Calu3 (cell line): ENCODE measurements around the gene NR5A1. TPM values are rescaled to one million over a fixed set of nuclear protein-coding genes. Genes with fewer than 3 reads are reported as not detected.

ENCODE experiments used
- BruUV-seq: library from RNA; stranded (reverse); fragments of 400-500 nt; replicated peaks from 2 replicates; lab custom pipeline; 2021; lab: Mats Ljungman, UMichigan
- CTCF ChIA-PET: fragments of 300-600 bp; sonication (Branson Sonifier 250); formaldehyde crosslinking; loops from one replicate; lab custom pipeline; 2022; ENCODE audit warnings: antibody characterized with exemption; lab: Charles Lee
- DNase-seq: peaks from one replicate; pipeline ENCODE4 v3.0.0; 2022
- H3K27ac Mint-ChIP-seq: one replicate; pipeline ENCODE4 v1.8.0; 2022; ENCODE audit warnings: mixed read lengths; ENCODE audit not compliant: unreplicated experiment
- H3K27me3 Mint-ChIP-seq: one replicate; pipeline ENCODE4 v1.8.0; 2022; ENCODE audit warnings: mixed read lengths; ENCODE audit not compliant: unreplicated experiment
- H3K36me3 Mint-ChIP-seq: one replicate; pipeline ENCODE4 v1.8.0; 2022; ENCODE audit warnings: mild to moderate bottlenecking, moderate library complexity, mixed read lengths; ENCODE audit not compliant: insufficient read depth, unreplicated experiment
- H3K4me1 Mint-ChIP-seq: one replicate; pipeline ENCODE4 v1.8.0; 2022; ENCODE audit warnings: mild to moderate bottlenecking, low read depth, mixed read lengths; ENCODE audit not compliant: unreplicated experiment
- H3K4me3 Mint-ChIP-seq: one replicate; pipeline ENCODE4 v1.8.0; 2022; ENCODE audit warnings: mild to moderate bottlenecking, low read depth, moderate library complexity, mixed read lengths; ENCODE audit not compliant: unreplicated experiment
- H3K9me3 Mint-ChIP-seq: one replicate; pipeline ENCODE4 v1.8.0; 2022; ENCODE audit warnings: low read depth, mixed read lengths; ENCODE audit not compliant: unreplicated experiment
- intact Hi-C: fragments of 100-400 bp; cut with micrococcal nuclease; formaldehyde crosslinking; loops from one replicate; pipeline ENCODE4 v1.10.0; 2022; ENCODE audit not compliant: unreplicated experiment
- total RNA-seq: library from RNA; stranded (reverse); gene quantifications from 2 replicates; pipeline ENCODE4 v1.2.3, GENCODE V29; 2022
- TF ChIP-seq, protein P1 (sequence below): fragments of 200-600 bp; IDR thresholded peaks from one replicate; pipeline ENCODE4 v1.8.0; 2022; ENCODE audit warnings: antibody characterized with exemption; ENCODE audit not compliant: unreplicated experiment

Gene NR5A1
- total RNA-seq, 1 experiment from 2014 or later: not detected

DNA sequence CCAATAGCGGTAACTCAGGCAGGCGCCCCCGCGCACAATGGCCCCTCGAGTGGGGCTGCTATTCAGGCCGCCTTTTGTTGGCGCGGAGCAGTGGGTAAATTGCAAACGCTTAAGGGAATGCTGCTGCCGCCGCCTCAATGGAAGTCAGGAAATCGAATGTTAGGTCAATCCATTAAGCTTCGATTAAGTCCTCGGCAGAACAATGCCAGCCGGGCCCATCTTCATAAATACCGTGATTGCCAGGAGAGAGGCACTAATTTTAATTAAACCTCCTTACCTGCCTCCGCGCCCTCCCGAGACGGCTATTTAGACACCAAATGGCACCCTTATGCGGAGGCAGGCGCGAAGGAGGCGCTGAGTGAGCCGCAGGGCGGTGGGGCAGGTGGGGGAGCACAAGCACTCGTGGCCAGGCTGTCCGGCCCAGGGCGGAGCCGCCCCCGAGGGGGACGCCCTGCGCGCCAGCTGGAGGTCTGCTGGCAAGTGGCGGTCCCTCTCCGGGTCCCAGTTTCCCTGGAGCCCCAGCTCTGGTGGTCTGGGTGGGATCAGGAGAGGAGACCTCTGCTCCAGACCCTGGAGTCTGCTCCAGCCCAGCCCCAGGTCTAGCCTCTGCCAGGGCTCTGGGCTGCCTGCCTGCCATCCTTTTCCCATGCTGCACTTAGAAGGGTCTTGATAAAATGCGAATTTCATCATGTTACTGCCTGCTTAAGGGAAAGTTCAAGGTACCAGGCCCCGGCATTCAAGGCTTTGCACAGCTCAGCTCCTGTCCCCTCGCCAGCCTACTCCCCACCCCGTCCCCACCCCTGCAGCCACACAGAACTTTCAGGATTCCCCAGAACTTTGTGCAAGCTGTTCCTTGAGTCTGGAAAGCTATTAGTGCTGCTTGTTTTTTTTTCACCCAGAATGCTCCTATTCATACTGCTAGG is 19.7 kb downstream of the NR5A1 start:
- TF ChIP-seq, protein P1, sequence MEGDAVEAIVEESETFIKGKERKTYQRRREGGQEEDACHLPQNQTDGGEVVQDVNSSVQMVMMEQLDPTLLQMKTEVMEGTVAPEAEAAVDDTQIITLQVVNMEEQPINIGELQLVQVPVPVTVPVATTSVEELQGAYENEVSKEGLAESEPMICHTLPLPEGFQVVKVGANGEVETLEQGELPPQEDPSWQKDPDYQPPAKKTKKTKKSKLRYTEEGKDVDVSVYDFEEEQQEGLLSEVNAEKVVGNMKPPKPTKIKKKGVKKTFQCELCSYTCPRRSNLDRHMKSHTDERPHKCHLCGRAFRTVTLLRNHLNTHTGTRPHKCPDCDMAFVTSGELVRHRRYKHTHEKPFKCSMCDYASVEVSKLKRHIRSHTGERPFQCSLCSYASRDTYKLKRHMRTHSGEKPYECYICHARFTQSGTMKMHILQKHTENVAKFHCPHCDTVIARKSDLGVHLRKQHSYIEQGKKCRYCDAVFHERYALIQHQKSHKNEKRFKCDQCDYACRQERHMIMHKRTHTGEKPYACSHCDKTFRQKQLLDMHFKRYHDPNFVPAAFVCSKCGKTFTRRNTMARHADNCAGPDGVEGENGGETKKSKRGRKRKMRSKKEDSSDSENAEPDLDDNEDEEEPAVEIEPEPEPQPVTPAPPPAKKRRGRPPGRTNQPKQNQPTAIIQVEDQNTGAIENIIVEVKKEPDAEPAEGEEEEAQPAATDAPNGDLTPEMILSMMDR: no peak
- peaks cover 3% of the 10 kb centered on the region for H3K36me3 Mint-ChIP-seq
- H3K27ac Mint-ChIP-seq: no peak overlapping the region
- BruUV-seq: no TSS peak
- no peaks in the 10 kb centered on the region for H3K4me1 Mint-ChIP-seq
- H3K4me3 Mint-ChIP-seq: no peak overlapping the region
- H3K27me3 Mint-ChIP-seq: peaks cover 72% of the 10 kb centered on the region
- H3K9me3 Mint-ChIP-seq: no peaks in the 10 kb centered on the region
- no peak for DNase-seq
- intact Hi-C loops: no loop called here
- CTCF ChIA-PET: no interaction called here

DNA sequence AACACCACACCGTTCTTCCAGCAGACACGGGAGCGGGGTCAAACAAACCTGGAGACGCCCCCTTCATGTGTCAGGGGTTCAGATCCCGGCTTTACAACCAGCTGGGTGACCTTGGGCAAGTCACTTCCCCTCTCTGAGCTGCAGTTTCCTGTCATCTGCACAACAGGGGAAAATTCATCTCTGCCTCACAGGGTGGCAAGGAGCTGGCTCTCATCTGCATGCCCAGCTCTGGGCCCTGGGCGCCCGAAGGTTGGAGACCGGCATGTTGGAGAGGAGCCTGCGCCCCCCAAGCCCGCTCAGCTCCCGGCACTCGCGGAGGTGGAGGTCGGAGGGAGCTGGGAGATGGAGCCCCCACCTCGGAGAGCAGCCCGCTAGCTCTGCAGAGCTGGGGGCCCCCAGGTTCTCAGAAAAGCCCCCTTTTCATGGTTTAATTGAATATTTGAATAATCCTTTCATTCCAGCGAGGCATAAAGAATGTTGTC is 20.4 kb downstream of the NR5A1 start:
- H3K27ac Mint-ChIP-seq: no peak overlapping the region
- intact Hi-C loops: no loop called here
- no peak overlapping the region for H3K4me3 Mint-ChIP-seq
- H3K36me3 Mint-ChIP-seq: no peaks in the 10 kb centered on the region
- no TSS peak for BruUV-seq
- peaks cover 66% of the 10 kb centered on the region for H3K27me3 Mint-ChIP-seq
- no peaks in the 10 kb centered on the region for H3K4me1 Mint-ChIP-seq
- DNase-seq: no peak
- TF ChIP-seq, protein P1: no peak
- CTCF ChIA-PET: no interaction called here
- no peaks in the 10 kb centered on the region for H3K9me3 Mint-ChIP-seq

DNA sequence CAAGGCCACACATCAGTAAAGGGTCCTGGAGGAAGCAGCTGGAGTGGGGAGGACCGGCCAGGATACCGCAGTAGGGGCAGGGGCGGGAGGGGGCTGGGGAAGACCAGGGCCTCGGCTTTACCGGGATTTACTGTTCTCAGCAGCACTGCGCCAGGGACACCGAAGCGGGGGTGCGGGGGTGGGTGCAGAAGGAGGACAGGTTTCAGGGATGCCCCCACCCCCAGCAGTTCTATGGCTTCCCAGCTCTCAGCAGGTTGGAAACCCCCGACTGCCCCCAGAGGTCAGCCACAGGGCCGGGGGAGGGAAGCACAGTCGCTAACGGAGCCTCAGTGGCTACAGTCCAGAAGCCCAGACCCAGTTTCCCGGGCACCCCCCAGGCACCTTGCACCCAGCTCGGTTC is 21.3 kb downstream of the NR5A1 start:
- Mint-ChIP-seq H3K9me3 (no peaks in the 10 kb centered on the region), H3K27me3 (peaks cover 57% of the 10 kb centered on the region), H3K36me3 (no peaks in the 10 kb centered on the region), H3K4me1 (no peaks in the 10 kb centered on the region), H3K4me3 (no peak overlapping the region), H3K27ac (no peak overlapping the region)
- intact Hi-C loops: no loop called here
- BruUV-seq: no TSS peak
- DNase-seq: no peak
- CTCF ChIA-PET: no interaction called here
- TF ChIP-seq, protein P1: no peak

DNA sequence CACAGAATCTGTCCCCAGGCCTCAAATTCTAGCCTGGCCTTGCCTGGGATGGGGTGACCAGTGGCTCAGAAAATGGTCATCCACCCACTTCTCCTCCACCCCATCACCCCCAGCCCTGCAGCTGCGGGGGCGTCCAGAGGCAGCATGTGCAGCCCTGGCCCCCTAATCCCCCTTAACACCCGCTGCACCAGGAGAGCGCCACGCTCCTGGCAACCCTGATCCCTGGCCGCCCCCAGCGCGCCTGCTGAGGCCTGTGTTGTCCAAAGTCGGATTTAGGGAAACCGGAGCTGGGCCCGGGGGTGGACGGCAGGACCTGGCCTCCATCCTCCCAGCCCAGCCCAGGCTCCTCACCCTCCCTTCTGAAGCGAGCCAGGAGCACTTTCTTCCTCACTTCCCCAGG is 22.0 kb downstream of the NR5A1 start:
- intact Hi-C loops: no loop called here
- CTCF ChIA-PET: no interaction called here
- Mint-ChIP-seq H3K9me3 (no peaks in the 10 kb centered on the region), H3K4me3 (no peak overlapping the region), H3K27ac (no peak overlapping the region), H3K36me3 (no peaks in the 10 kb centered on the region), H3K27me3 (peaks cover 56% of the 10 kb centered on the region), H3K4me1 (peaks cover 1% of the 10 kb centered on the region)
- BruUV-seq: no TSS peak
- no peak for DNase-seq
- TF ChIP-seq, protein P1: no peak
